Breast epithelium (tissue), 4 donors: Measurements from ENCODE around the gene PAK5. TPM values are rescaled to one million over a fixed set of nuclear protein-coding genes. Genes with fewer than 3 reads are reported as not detected.

Experiments used
- DNase-seq, 2 donors: peaks; one replicate each; pipeline ENCODE4 v3.0.0-alpha.2; 2019; ENCODE audit warnings: low spot score in 2 of 2
- H3K27ac ChIP-seq, 2 donors: fragments of 200-600 bp; sonication (generic) in 1 of 2; one replicate each; pipeline ENCODE4 v1.5.1; 2016 to 2019; ENCODE audit warnings: mild to moderate bottlenecking in 1 of 2
- H3K27me3 ChIP-seq, 2 donors: fragments of 200-600 bp; sonication (generic) in 1 of 2; one replicate each; pipeline versions ENCODE4 v1.5.1 to v1.6.0; 2017 to 2019; ENCODE audit warnings: control low read depth in 1 of 2, mild to moderate bottlenecking in 1 of 2
- H3K36me3 ChIP-seq: fragments of 200-600 bp; one replicate; pipeline ENCODE4 v1.5.1; 2019
- H3K4me1 ChIP-seq, 2 donors: fragments of 200-600 bp; sonication (generic); one replicate each; pipeline ENCODE4 v1.5.1; 2016 to 2019; ENCODE audit warnings: control low read depth in 1 of 2
- H3K4me3 ChIP-seq, 3 donors: fragments of 200-600 bp; sonication (generic); 1 replicate in 2 of 3; 2 replicates in 1 of 3; pipeline ENCODE4 v1.5.1; 2016 to 2019; ENCODE audit warnings: mild to moderate bottlenecking in 3 of 3, moderate library complexity in 2 of 3
- H3K9me3 ChIP-seq, 2 donors: fragments of 200-600 bp; sonication (generic) in 1 of 2; one replicate each; pipeline ENCODE4 v1.5.1; 2016 to 2019; ENCODE audit warnings: control low read depth in 1 of 2
- POLR2A ChIP-seq: fragments of 450-650 bp; IDR thresholded peaks from one replicate; pipeline ENCODE4 v1.6.1; 2016; ENCODE audit warnings: antibody characterized with exemption, mild to moderate bottlenecking, moderate library complexity
- POLR2AphosphoS5 ChIP-seq, 3 donors: sonication (generic); formaldehyde crosslinking; IDR thresholded peaks; one replicate each; pipeline ENCODE4 v1.6.1; 2017; ENCODE audit warnings: antibody characterized with exemption in 3 of 3
- intact Hi-C: fragments of 100-400 bp; cut with DNase I; formaldehyde crosslinking; loops from one replicate; pipeline ENCODE4 v1.15.1; 2023; ENCODE audit warnings: low total_unique reads
- total RNA-seq, 3 donors: library from RNA; depleted of rRNA; stranded (reverse); fragments of >200 nt; gene quantifications; one replicate each; pipeline ENCODE4 v1.1.0, GENCODE V29; 2016
- TF ChIP-seq, protein P1 (sequence below), 3 donors: fragments of 450-650 bp; IDR thresholded peaks; one replicate each; pipeline ENCODE4 v1.5.1; 2016 to 2017; ENCODE audit warnings: antibody characterized with exemption in 3 of 3, mild to moderate bottlenecking in 3 of 3, moderate library complexity in 3 of 3

The PAK5 gene
- total RNA-seq, 3 donors from 2014 or later = 0.66 to 1.3 TPM; not detected in 1

DNA sequence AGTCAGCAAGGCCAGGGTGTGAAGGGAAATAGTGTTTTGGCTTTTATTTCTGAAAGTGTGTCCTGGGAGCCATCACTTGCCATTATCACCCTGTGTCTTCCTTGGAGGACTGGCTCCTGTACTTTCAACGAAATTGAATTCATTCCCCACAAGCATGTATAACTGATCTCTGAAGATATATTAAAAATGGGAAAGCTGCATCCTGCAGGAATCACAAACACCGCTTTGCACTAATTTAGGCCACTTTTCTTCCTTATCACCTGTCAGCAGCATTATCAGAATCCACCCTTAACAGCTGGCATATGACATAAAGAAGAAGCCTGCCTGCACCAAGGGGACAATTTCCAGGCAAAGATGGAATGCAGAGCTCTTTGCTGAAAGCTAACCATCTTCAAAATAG lies 268.3 kb downstream of the PAK5 start:
- TF ChIP-seq POLR2AphosphoS5 (IDR thresholded peaks at IDR 0.05) (no peak), POLR2A (no peak)
- TF ChIP-seq, protein P1, sequence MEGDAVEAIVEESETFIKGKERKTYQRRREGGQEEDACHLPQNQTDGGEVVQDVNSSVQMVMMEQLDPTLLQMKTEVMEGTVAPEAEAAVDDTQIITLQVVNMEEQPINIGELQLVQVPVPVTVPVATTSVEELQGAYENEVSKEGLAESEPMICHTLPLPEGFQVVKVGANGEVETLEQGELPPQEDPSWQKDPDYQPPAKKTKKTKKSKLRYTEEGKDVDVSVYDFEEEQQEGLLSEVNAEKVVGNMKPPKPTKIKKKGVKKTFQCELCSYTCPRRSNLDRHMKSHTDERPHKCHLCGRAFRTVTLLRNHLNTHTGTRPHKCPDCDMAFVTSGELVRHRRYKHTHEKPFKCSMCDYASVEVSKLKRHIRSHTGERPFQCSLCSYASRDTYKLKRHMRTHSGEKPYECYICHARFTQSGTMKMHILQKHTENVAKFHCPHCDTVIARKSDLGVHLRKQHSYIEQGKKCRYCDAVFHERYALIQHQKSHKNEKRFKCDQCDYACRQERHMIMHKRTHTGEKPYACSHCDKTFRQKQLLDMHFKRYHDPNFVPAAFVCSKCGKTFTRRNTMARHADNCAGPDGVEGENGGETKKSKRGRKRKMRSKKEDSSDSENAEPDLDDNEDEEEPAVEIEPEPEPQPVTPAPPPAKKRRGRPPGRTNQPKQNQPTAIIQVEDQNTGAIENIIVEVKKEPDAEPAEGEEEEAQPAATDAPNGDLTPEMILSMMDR (IDR thresholded peaks at IDR 0.05) = no peak
- H3K4me3 ChIP-seq = no peak overlapping the region
- DNase-seq = no peak
- no peaks in the 10 kb centered on the region for H3K36me3 ChIP-seq
- no peak overlapping the region for H3K27ac ChIP-seq
- no peaks in the 10 kb centered on the region for H3K27me3 ChIP-seq
- H3K9me3 ChIP-seq = no peaks in the 10 kb centered on the region
- intact Hi-C loops = loop anchor here (5.0 kb wide), 1 partner anchor 307 kb away; no protein-coding TSS in a partner anchor
- no peaks in the 10 kb centered on the region for H3K4me1 ChIP-seq

DNA sequence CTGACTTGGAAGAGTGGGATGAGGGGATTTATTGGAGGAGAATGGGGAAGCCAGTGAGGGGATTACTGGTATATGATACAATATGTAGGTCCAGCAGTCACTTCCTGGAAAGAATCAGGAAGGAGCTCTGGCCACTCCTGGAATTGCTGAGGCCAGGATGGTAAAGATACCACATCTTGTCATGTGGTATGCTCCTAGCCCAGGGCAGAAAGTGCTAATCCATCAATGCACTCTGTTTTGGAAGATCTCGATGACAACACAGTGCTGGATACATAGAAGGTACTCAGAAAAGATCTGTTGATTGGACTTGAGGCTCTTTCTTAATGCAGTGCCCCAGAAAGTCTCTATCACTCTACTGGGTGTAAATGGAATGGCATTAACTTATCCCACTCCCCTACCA lies 271.9 kb downstream of the PAK5 start:
- Histone ChIP-seq H3K9me3 (no peaks in the 10 kb centered on the region), H3K27ac (no peak overlapping the region), H3K4me3 (no peak overlapping the region), H3K36me3 (no peaks in the 10 kb centered on the region), H3K4me1 (no peaks in the 10 kb centered on the region), H3K27me3 (peaks cover 0 to 3% of the 10 kb centered on the region in 2 donors)
- no peak for TF ChIP-seq POLR2A
- TF ChIP-seq, protein P1 (IDR thresholded peaks at IDR 0.05) = no peak
- no peak for TF ChIP-seq POLR2AphosphoS5 (IDR thresholded peaks at IDR 0.05)
- DNase-seq = no peak
- intact Hi-C loops = no loop called here

DNA sequence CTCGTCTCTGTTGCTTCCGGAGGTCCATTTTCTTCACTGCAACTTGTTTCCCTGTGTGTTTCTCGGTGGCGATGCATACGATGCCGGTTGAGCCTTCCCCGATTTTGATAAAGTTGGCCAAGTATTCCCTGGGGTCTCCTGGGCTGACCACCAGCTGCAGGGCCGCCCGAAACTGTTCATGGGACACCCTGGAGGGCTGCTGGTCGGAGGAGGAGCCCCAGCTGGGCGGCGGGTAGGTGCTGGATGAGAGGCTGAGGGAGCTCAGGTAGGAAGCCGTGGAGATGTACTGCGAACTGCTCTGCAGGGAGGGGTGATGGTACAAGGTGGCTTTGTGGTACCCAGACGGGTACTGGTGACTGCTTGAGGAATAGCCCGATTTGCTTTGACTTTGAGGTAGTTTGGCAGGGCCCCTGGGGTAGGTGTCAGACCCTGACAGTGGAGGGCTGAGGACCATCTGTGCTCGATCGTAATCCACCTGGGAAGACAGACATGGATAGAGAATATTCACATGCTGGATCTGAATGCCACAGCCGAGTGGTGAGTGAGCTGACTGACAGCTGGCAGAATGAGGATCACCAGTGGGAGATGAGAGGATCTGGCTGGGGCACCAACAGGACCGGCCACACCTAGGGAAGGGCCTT lies 272.8 kb downstream of the PAK5 start:
- Histone ChIP-seq H3K36me3 (no peaks in the 10 kb centered on the region), H3K27ac (no peak overlapping the region), H3K9me3 (no peaks in the 10 kb centered on the region), H3K27me3 (peaks cover 0 to 5% of the 10 kb centered on the region in 2 donors), H3K4me1 (no peaks in the 10 kb centered on the region), H3K4me3 (no peak overlapping the region)
- TF ChIP-seq, protein P1 (IDR thresholded peaks at IDR 0.05) = no peak
- TF ChIP-seq POLR2A = no peak
- no peak for TF ChIP-seq POLR2AphosphoS5 (IDR thresholded peaks at IDR 0.05)
- intact Hi-C loops = no loop called here
- DNase-seq = no peak

DNA sequence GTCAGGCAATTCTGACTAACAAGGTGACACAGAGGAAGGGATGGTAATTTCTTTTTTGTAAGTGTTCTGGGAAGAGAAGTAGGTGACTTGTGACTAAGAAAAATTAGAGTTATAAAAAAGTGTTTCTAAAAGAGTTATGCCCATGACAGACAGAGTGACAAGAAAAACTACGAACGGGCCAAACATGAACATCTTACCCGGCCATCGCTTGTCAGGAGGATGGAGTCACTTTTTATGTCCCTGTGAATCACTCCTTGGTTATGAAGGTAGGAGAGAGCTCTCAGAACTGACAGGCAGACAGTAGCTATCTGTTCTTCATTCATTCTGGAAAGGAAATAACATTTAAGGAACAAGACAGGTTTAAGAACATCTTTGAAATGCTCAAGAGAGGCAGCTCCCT lies 281.5 kb downstream of the PAK5 start:
- no peak for DNase-seq
- H3K27me3 ChIP-seq = peaks cover 0 to 5% of the 10 kb centered on the region in 2 donors
- intact Hi-C loops = no loop called here
- H3K36me3 ChIP-seq = no peaks in the 10 kb centered on the region
- H3K4me3 ChIP-seq = no peak overlapping the region
- H3K27ac ChIP-seq = no peak overlapping the region
- TF ChIP-seq, protein P1 (IDR thresholded peaks at IDR 0.05) = no peak
- TF ChIP-seq POLR2A (no peak), POLR2AphosphoS5 (IDR thresholded peaks at IDR 0.05) (no peak)
- H3K9me3 ChIP-seq = no peaks in the 10 kb centered on the region
- H3K4me1 ChIP-seq = no peaks in the 10 kb centered on the region

DNA sequence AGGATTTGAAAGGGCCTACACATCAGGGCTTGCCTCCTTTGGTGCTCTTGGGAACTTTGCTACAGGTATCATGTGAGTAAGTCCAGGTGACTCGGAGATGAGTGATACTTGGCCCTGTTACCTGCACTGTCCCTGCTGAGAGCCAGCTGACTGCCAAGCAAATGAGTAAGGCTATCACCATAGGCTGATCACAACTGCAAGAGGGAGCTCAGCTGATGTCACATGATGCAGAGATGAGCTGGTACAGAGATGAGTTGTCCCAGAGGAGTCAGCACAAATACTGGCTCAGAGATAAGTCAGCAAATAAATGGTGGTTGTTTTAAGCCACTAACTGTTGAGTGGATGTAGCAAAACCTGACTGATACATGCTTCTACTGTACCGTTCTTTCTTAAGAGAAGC lies 283.1 kb downstream of the PAK5 start:
- TF ChIP-seq, protein P1 (IDR thresholded peaks at IDR 0.05) = no peak
- TF ChIP-seq POLR2A (no peak), POLR2AphosphoS5 (IDR thresholded peaks at IDR 0.05) (no peak)
- H3K4me3 ChIP-seq = no peak overlapping the region

More for the DNA sequence above, 283.1 kb downstream of the PAK5 start:
- H3K27me3 ChIP-seq = no peaks in the 10 kb centered on the region
- DNase-seq = no peak
- intact Hi-C loops = no loop called here
- H3K4me1 ChIP-seq = no peaks in the 10 kb centered on the region
- H3K9me3 ChIP-seq = no peaks in the 10 kb centered on the region
- H3K36me3 ChIP-seq = no peaks in the 10 kb centered on the region
- no peak overlapping the region for H3K27ac ChIP-seq
